ENCODE data around the gene BBC3. TPM values are rescaled to one million over a fixed set of nuclear protein-coding genes. Genes with fewer than 3 reads are reported as not detected.

Gene BBC3
- polyA plus RNA-seq, 1 experiment: 3.6 TPM

- ChIA-PET CTCF (interaction anchor here (0.6 to 1.7 kb wide), 5 partner anchors 24 to 60 kb away, joined by 3 to 6 read pairs (median 3); no protein-coding TSS in a partner anchor), POLR2A (interaction anchor here (0.9 kb wide), 1 partner anchor 101 kb away, joined by 5 read pairs; no protein-coding TSS in a partner anchor)
- Histone ChIP-seq H3K27me3 (ENCODE audit: control insufficient read depth, insufficient read depth, low read length) (no peaks in the 10 kb centered on the region), H3K4me3 (ENCODE audit: low read depth, low read length) (no peak overlapping the region), H3K9me3 (ENCODE audit: control insufficient read depth, insufficient read depth, low read length) (no peaks in the 10 kb centered on the region), H3K27ac (ENCODE audit: low read depth, low read length) (no peak overlapping the region)
- DNase-seq (ENCODE audit: low read depth, low spot score): no peak
- TF ChIP-seq CTCF (IDR thresholded peaks at IDR 0.05; ENCODE audit: low read depth, low read length): no peak
These were observed 44.3 kb downstream of the BBC3 start for GRCh38 chr19:47186446-47187334.

- H3K4me3 ChIP-seq (ENCODE audit: low read depth, low read length): no peak overlapping the region
- no peaks in the 10 kb centered on the region for H3K27me3 ChIP-seq (ENCODE audit: control insufficient read depth, insufficient read depth, low read length)
- POLR2A ChIA-PET: no interaction called here
- no peak for DNase-seq (ENCODE audit: low read depth, low spot score)
- TF ChIP-seq CTCF (IDR thresholded peaks at IDR 0.05; ENCODE audit: low read depth, low read length): no peak
- no peaks in the 10 kb centered on the region for H3K9me3 ChIP-seq (ENCODE audit: control insufficient read depth, insufficient read depth, low read length)
- H3K27ac ChIP-seq (ENCODE audit: low read depth, low read length): no peak overlapping the region
- CTCF ChIA-PET: no interaction called here
These were observed 47.4 kb downstream of the BBC3 start for GRCh38 chr19:47183601-47184000.

- DNase-seq (ENCODE audit: low read depth, low spot score): no peak
- ChIA-PET POLR2A (no interaction called here), CTCF (interaction anchor here (1.1 to 3.2 kb wide), 3 partner anchors 31 to 67 kb away, joined by 4 to 20 read pairs (median 16); no protein-coding TSS in a partner anchor)
- H3K27me3 ChIP-seq (ENCODE audit: control insufficient read depth, insufficient read depth, low read length): no peaks in the 10 kb centered on the region
- no peak for TF ChIP-seq CTCF (IDR thresholded peaks at IDR 0.05; ENCODE audit: low read depth, low read length)
- no peak overlapping the region for H3K4me3 ChIP-seq (ENCODE audit: low read depth, low read length)
- H3K27ac ChIP-seq (ENCODE audit: low read depth, low read length): no peak overlapping the region
- H3K9me3 ChIP-seq (ENCODE audit: control insufficient read depth, insufficient read depth, low read length): no peaks in the 10 kb centered on the region
These were observed 51.2 kb downstream of the BBC3 start for GRCh38 chr19:47179653-47180310.

GRCh38 chr19:47176627-47177090 lies 54.3 kb downstream of the BBC3 start:
- Histone ChIP-seq H3K9me3 (ENCODE audit: control insufficient read depth, insufficient read depth, low read length) (no peaks in the 10 kb centered on the region), H3K27me3 (ENCODE audit: control insufficient read depth, insufficient read depth, low read length) (no peaks in the 10 kb centered on the region), H3K4me3 (ENCODE audit: low read depth, low read length) (no peak overlapping the region), H3K27ac (ENCODE audit: low read depth, low read length) (peak overlapping the region; percentile 81)
- DNase-seq (ENCODE audit: low read depth, low spot score): peak; percentile 85
- TF ChIP-seq CTCF (IDR thresholded peaks at IDR 0.05; ENCODE audit: low read depth, low read length): no peak
- ChIA-PET CTCF (interaction anchor here (0.6 to 3.2 kb wide), 5 partner anchors 14 to 71 kb away, joined by 3 to 20 read pairs (median 13); no protein-coding TSS in a partner anchor), POLR2A (interaction anchor here (0.6 to 1.5 kb wide), 4 partner anchors 9 to 63 kb away, joined by 3 to 4 read pairs (median 3); no protein-coding TSS in a partner anchor)
